Esophagus squamous epithelium (tissue), 5 donors: Measurements from ENCODE around the gene FOXL1. TPM values are rescaled to one million over a fixed set of nuclear protein-coding genes. Genes with fewer than 3 reads are reported as not detected.

Experiments used
- DNase-seq: peaks from one replicate; lab custom pipeline; 2025; lab: John Stamatoyannopoulos, UW
- H3K27ac ChIP-seq, 4 donors: fragments of 200-600 bp; sonication (generic); one replicate each; pipeline ENCODE4 v1.5.1; 2016 to 2019; ENCODE audit warnings: mild to moderate bottlenecking in 1 of 4
- H3K27me3 ChIP-seq, 4 donors: fragments of 200-600 bp; sonication (generic); 1 replicate in 3 of 4; 2 replicates in 1 of 4; pipeline versions ENCODE4 v1.5.1 to v1.6.0; 2017 to 2021; ENCODE audit warnings: antibody characterized with exemption in 1 of 4
- H3K36me3 ChIP-seq, 3 donors: fragments of 200-600 bp; sonication (generic); one replicate each; pipeline ENCODE4 v1.5.1; 2016 to 2019
- H3K4me1 ChIP-seq, 3 donors: fragments of 200-600 bp; sonication (generic); one replicate each; pipeline ENCODE4 v1.5.1; 2017 to 2019
- H3K4me3 ChIP-seq, 4 donors: fragments of 200-600 bp; sonication (generic); 1 replicate in 3 of 4; 2 replicates in 1 of 4; pipeline ENCODE4 v1.5.1; 2016 to 2019; ENCODE audit warnings: mild to moderate bottlenecking in 2 of 4, moderate library complexity in 1 of 4
- H3K9me3 ChIP-seq, 3 donors: fragments of 200-600 bp; sonication (generic); one replicate each; pipeline ENCODE4 v1.5.1; 2016 to 2019
- CTCF ChIP-seq, 6 experiments: fragments of 450-650 bp in 4 of 6; fragments of 200-600 bp in 2 of 6; sonication (generic) in 2 of 6; IDR thresholded peaks; one replicate each; pipeline ENCODE4 v1.5.1; 2016 to 2019; ENCODE audit warnings: antibody characterized with exemption in 6 of 6, mild to moderate bottlenecking in 4 of 6, moderate library complexity in 4 of 6
- POLR2A ChIP-seq, 4 donors: fragments of 450-650 bp; IDR thresholded peaks; one replicate each; pipeline ENCODE4 v1.6.1; 2017; ENCODE audit warnings: antibody characterized with exemption in 4 of 4, mild to moderate bottlenecking in 4 of 4, moderate library complexity in 3 of 4
- WGBS, 2 donors: methylation state at CpG; one replicate each; pipeline ENCODE4 v1.1.5; 2018; 5-methylcytosine and 5-hydroxymethylcytosine counted together
- intact Hi-C: fragments of 100-400 bp; cut with DNase I; formaldehyde crosslinking; loops from one replicate; pipeline ENCODE4 v1.15.0; 2022
- total RNA-seq, 4 donors: library from RNA; depleted of rRNA; stranded (reverse); fragments of >200 nt; gene quantifications; one replicate each; pipeline ENCODE4 v1.1.0, GENCODE V29; 2016
- donor health status: DM: yes; HTN: yes; CAD: no.

Gene FOXL1
- total RNA-seq, 4 donors from 2014 or later, result 0.13 to 1.6 (median 0.57) TPM; not detected in 1

- H3K9me3 ChIP-seq, result no peaks in the 10 kb centered on the region
- 69 to 76% methylated on average over 9 to 10 of the region's 16 CpGs for WGBS, 2 donors
- no peak overlapping the region for H3K4me3 ChIP-seq
Observed at GRCh38 chr16:86618431-86619238, 40.3 kb downstream of the FOXL1 start.

GRCh38 chr16:86619239-86619794 lies 41.0 kb downstream of the FOXL1 start:
- DNase-seq, result no peak
- no peak overlapping the region for H3K4me3 ChIP-seq
- intact Hi-C loops, result no loop called here
- TF ChIP-seq POLR2A (IDR thresholded peaks at IDR 0.05) (no peak), CTCF (IDR thresholded peaks at IDR 0.05) (no peak)
- H3K9me3 ChIP-seq, result no peaks in the 10 kb centered on the region
- H3K27me3 ChIP-seq, result peaks cover 0 to 39% (median 0%) of the 10 kb centered on the region in 4 donors
- WGBS, 2 donors, result 79 to 80% methylated on average over 14 of the region's 23 CpGs
- peaks cover 0 to 7% (median 0%) of the 10 kb centered on the region in 3 donors for H3K4me1 ChIP-seq
- H3K27ac ChIP-seq, result no peak overlapping the region
- no peaks in the 10 kb centered on the region for H3K36me3 ChIP-seq

More at GRCh38 chr16:86618431-86619238, 40.3 kb downstream of the FOXL1 start:
- Histone ChIP-seq H3K36me3 (no peaks in the 10 kb centered on the region), H3K27me3 (peaks cover 0 to 39% (median 0%) of the 10 kb centered on the region in 4 donors), H3K27ac (no peak overlapping the region), H3K4me1 (peaks cover 0 to 7% (median 0%) of the 10 kb centered on the region in 3 donors)
- no peak for TF ChIP-seq CTCF (IDR thresholded peaks at IDR 0.05)
- DNase-seq, result no peak
- intact Hi-C loops, result no loop called here

GRCh38 chr16:86620184-86620583 lies 41.8 kb downstream of the FOXL1 start:
- Histone ChIP-seq H3K36me3 (no peaks in the 10 kb centered on the region), H3K9me3 (no peaks in the 10 kb centered on the region), H3K27ac (no peak overlapping the region), H3K4me1 (peaks cover 0 to 10% (median 0%) of the 10 kb centered on the region in 3 donors), H3K4me3 (no peak overlapping the region), H3K27me3 (peaks cover 0 to 37% (median 0%) of the 10 kb centered on the region in 4 donors)
- intact Hi-C loops, result no loop called here
- no peak for DNase-seq
- no peak for TF ChIP-seq CTCF (IDR thresholded peaks at IDR 0.05)
- no peak for TF ChIP-seq POLR2A (IDR thresholded peaks at IDR 0.05)
- WGBS, 2 donors, result 71 to 73% methylated on average over 1 of the region's 1 CpG

DNA sequence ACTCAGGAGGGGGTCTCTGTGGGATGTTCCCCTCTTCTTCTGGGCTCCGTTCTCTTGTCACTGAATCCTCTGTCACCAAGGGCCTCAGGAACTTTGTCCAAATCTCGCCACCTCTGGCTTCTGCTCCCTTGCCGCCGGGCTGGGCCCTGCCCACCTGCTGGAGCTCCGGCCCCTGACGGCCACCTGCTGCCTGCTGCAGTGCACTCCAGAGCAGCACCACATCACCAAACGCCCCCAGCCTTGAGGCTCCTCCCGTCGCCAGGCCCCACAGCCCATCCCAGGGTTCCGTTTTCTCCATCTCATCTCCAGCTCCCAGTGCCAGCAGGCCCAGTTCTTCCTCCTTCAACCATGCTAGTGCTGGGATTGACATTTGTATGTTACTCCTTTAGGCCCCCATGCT lies 43.6 kb downstream of the FOXL1 start:
- DNase-seq, result no peak
- intact Hi-C loops, result no loop called here
- 82 to 85% methylated on average over 10 of the region's 10 CpGs for WGBS, 2 donors

More for the DNA sequence above, 43.6 kb downstream of the FOXL1 start:
- H3K4me1 ChIP-seq, result peaks cover 0 to 17% (median 0%) of the 10 kb centered on the region in 3 donors
- H3K36me3 ChIP-seq, result no peaks in the 10 kb centered on the region
- H3K9me3 ChIP-seq, result no peaks in the 10 kb centered on the region
- H3K27ac ChIP-seq, result no peak overlapping the region
- H3K27me3 ChIP-seq, result peaks cover 0 to 43% (median 0%) of the 10 kb centered on the region in 4 donors
- no peak overlapping the region for H3K4me3 ChIP-seq
- TF ChIP-seq POLR2A (IDR thresholded peaks at IDR 0.05) (no peak), CTCF (IDR thresholded peaks at IDR 0.05) (no peak)
